NCI-H187 treated with DMSO at 0.1 percent for 48 hours (cell line): ENCODE results near the gene XRCC2.
"Not testable (repeated sequence)": the region's sequence is repeated elsewhere in the genome, so short reads cannot be mapped to it uniquely, and the experiment has no call there.

ENCODE experiments used
- DNase-seq: peaks from one replicate; lab custom pipeline; 2025; lab: John Stamatoyannopoulos, UW

XRCC2 gene

DNA sequence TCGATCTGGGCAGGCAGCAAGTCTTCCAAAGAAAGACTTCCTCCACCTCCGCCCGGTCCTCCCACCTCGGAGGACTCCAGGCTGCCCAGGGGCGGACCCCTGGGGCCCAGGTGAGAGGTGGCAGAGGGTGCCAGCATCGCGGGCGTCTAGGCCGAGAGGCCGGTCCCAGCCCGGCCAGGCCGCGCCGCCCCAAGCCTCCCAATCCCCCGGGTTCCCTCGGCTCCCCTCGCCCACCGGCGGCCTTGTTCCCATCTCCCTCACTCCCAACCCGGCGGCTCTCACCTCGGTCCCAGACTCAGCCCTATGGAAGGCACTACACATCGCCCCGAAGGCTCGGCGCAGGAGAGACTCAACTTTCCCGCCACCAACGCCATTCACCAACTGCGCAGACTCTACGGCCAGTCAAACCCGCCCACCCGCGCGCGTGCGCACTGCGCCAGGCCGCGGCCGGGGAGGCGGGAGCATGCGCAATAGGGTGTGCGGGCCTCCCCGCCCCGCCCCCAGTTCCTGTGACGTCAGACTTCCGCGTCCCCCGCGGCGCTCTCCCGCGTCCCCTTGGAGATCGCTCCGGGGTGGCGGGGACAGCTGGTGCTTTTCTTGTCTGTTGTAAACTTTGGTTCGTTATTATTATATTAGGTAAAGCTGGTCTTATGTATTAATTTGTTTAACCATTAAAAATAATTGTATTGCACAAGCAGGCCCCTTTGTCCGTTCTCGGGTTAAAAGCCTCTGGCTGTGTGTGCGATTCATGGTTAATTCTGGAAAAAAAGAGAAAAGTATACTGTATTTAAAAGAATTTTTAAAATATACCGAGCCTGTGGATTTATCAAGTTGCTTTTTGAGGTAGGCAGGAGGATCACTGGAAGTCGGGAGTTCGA lies at the start of gene XRCC2:
TSS of gene XRCC2 (minus strand) at position 383 of the 878 bp plus-strand sequence. CDS start at position 321, 62 bp downstream.
- peak; percentile 79 for DNase-seq

DNA sequence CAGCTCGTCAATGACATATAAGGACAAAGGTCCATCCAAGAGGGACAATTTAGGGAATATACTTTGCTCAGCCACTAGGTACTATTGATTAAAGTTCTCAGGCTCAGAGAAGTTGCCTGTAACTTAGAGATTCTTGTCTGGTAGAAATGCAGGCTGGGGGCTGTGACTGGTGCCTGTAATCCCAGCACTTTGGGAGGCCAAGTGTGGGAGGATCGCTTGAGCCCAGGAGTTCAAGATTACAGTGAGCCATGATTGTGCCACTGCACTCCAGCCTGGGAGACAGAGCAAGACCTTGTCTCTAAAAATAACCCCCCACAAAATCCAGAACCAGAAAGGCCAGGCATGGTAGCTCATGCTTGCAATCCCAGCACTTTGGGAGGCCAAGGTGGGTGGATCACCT lies 47.4 kb upstream of the XRCC2 start:
- DNase-seq: no peak

DNA sequence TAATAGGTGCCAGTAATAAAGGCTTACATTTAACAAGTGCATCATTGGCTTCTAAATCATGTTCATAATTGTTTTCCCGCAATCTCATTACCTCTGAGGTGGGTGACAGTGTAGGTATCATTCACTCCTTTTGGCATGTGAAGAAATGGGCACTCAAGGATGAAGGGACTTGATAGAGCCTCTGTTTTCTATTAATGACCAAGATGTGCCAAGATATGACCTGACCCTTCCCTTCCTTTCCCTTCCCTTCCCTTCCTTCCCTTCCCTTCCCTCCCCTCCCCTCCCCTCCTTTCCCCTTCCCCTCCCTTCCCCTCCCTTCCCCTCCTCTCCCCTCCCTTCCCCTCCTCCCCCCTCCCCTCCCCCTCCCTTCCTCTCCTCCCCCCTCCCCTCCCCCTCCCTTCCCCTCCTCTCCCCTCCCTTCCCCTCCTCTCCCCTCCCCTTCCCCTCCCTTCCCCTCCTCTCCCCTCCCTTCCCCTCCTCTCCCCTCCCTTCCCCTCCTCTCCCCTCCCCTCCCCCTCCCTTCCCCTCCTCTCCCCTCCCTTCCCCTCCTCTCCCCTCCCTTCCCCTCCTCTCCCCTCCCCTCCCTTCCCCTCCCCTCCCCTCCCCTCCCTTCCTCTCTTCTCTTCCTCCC lies 36.6 kb upstream of the XRCC2 start:
- DNase-seq: not testable (repeated sequence)

DNA sequence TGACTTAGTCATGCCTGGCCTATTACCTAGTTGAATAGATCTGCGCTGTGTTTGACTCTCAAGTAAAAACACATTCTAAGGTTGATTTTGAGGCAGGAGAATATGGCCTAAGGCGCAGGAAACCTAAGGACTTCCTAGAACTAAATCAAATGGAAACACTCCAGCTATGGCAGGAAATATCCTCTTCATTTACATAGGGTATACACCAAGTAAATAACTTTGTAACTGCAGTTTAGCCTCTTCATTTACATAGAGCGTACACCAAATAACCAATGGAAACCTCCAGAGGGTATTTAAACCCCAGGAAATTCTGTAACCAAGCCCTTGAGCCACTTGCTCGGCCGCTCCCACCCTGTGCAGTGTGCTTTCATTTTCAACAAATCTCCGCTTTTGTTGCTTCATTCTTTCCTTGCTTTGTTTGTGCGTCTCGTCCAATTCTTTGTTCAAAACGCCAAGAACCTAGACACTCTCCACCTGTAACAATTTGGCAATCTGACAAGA lies 35.6 kb upstream of the XRCC2 start:
- no peak for DNase-seq

DNA sequence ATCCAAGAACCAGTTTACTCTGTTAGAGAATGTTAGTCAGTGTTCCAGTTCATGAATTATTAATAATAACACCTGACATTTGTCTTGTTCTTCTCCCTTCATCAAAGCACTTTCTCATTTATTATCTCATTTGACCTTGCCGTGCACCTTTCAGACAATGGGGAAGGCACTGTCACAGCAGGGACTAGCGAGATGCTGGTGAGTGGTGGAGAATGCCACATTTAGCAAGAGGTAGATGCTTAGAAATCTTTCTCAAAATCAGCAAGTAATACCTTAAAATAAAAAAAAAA lies 34.2 kb upstream of the XRCC2 start:
- no peak for DNase-seq

DNA sequence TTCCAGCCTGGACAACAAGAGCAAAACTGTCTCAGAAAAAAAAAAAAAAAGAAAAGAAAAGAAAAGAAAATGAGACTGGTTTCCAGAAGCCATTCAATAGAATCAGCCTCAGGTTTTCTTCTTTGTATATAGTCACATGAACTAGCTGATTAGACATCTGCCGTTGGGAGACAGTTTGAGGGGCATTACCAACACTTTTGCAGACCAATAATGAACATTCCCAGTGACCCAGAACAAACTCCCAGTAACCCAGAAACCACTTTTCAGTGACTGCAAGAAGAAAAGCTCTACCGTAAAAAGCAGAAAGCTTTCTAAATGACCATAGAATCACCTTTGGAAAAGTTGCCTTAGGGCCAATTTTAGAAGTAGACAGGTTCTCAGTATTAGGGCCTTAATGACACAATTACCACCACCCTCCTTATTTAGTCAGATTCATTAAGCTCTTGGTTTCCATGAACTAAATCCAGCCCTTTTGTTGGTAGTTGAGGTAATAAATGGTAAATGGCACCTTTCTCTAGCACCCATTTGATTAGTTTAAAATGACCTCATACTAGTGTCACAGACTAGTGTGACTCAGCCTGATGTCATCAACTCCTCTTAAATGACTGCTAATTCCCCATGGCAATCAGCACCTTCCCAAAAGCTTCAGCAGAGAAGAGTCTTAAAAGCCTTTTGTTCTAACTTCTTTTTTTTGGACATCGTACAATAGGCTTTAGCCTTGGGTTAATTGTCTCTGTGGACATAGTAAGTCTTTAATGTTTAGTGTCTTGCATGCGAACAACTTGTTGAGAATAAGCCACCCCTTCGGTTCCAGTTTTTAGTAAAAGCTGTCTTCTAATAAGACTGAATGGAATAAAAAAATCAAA lies 33.6 kb upstream of the XRCC2 start:
- DNase-seq: no peak

DNA sequence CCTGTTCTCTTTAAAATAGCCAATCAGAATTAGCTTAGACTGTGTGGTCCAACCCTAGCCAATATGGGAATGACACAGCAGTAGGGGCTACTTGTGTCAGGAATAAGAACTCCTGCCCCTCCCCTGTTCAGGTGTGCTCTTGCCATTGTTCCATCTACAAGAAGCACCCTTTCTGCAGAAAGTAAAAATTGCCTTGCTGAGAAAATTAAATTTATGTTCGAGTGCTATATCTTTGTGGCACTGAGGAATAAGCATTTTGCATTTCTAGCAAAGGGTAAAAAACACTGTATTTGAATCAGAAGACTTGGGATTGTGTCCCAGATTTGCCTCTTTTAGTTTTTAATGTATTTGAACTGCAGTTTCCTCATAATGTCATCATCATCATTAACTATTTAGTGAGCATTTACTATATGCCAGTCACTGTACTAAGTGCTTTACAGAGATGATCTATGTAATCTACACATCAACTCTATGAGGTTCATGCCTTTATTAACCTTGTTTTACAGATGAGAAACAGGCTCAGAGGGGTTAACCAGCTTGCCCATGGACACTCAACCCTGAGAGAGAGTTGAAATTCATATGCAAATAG lies 28.9 kb upstream of the XRCC2 start:
- DNase-seq: no peak

DNA sequence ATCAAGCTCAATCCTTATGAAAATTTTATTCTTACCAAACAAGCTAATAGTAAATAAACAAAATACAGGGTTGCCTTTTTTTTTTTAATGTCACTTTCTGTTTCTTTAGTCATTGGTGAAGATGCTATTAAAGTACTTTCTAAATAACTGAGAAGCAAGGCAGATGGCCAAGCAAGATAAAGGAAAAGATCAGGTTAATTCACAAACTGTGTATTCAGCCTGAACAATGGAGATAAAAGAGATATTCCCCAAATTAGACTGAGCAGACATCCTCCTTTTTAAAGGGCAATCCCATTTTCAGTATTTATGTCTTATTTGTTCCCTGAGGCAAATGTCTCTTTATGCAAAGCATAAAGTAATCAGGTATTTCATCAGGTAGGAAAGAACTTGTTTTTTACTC lies 23.1 kb upstream of the XRCC2 start:
- no peak for DNase-seq

DNA sequence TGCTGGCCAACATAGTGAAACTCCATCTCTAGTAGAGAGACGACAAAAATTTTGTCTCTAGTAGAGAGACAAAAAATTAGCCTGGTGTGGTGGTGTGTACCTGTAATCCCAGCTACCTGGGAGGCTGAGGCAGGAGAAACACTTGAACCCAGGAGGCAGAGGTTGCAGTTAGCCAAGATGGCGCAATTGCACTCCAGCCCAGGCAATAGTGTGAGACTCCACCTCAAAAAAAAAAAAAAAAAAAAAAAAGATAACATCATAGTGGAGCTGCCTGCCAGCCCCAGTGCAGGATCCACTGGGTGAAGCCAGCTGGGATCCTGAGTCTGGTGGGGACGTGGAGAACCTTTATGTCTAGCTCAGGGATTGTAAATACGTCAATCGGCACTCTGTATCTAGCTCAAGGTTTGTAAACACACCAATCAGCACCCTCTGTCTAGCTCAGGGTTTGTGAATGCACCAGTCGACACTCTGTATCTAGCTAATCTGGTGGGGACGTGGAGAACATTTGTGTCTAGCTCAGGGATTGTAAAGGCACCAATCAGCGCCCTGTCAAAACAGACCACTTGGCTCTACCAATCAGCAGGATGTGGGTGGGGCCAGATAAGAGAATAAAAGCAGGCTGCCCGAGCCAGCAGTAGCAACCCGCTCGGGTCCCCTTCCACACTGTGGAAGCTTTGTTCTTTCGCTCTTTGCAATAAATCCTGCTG lies 21.5 kb upstream of the XRCC2 start:
- DNase-seq: not testable (repeated sequence)

DNA sequence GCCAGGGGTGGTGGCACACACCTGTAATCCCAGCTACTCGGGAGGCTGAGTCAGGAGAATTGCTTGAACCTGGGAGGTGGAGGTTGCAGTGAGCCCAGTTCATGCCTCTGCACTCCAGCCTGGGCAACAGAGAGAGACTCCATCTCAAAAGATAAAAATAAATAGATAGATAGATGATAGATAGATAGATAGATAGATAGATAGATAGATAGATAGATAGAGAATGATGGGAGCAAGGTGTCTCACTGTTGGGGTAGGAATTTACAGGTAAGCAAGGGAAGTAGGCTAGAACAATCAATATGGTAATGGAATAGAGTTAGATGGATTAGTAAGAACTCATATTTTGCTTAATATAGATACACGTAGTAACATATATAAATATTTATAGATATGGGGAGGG lies 16.3 kb upstream of the XRCC2 start:
- DNase-seq: not testable (repeated sequence)

DNA sequence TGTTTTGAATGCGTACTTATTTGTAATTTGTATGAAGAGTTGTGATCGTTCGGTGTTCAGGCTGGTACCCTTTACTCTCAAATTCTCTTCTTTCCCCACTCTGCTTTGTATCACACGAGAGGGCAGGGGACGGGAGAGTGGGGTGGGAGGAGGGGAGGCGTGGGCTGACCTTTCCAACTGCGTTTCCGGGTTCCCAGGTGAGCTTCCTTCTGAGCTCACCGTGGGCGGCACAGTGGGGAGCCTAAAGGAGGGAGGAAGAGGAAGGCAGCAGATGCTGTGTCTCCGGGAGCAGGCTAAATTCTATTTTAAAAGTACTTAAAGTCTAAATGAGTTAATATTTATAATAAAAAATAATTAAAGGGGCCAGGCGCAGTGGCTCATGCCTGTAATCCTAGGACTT lies 7.4 kb upstream of the XRCC2 start:
- no peak for DNase-seq

DNA sequence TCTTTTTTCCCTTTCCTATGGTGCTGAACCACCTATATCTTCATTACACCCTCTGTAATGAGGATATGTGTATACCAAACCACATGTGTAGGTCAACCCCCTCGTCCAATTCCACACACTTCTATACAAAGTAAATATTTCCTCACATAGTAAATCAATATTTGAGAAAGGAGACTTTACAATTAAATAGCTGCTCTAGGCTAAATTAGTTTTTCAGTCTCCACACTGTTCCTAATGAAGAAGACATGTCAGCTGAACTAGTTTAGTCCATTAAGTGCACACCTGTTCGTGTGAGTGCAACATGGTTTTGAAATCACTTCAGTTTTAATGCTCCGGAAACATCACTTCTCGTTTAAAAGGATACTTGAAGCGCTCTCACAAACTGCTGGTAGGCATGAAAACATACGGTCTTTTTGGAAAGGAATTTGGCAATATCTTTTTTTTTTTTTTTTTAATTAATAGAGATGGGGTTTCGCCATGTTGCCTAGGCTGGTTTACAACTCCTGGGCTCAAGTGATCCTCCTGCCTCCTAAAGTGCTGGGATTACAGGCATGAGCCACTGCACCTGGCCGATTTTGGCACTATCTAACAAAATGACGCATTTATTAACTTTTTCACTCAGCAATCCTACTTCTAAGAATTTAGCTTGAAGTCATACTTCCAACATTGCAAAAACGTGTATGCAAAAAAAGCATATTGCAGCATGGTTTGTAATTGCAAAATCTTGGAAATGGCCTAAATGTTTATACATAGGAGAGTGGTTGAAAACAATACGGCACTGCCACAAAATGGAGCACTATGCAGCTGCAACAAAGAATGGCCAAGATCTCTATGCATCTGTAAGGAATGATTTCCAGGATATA lies 2.1 kb upstream of the XRCC2 start:
- DNase-seq: peak; percentile 98

DNA sequence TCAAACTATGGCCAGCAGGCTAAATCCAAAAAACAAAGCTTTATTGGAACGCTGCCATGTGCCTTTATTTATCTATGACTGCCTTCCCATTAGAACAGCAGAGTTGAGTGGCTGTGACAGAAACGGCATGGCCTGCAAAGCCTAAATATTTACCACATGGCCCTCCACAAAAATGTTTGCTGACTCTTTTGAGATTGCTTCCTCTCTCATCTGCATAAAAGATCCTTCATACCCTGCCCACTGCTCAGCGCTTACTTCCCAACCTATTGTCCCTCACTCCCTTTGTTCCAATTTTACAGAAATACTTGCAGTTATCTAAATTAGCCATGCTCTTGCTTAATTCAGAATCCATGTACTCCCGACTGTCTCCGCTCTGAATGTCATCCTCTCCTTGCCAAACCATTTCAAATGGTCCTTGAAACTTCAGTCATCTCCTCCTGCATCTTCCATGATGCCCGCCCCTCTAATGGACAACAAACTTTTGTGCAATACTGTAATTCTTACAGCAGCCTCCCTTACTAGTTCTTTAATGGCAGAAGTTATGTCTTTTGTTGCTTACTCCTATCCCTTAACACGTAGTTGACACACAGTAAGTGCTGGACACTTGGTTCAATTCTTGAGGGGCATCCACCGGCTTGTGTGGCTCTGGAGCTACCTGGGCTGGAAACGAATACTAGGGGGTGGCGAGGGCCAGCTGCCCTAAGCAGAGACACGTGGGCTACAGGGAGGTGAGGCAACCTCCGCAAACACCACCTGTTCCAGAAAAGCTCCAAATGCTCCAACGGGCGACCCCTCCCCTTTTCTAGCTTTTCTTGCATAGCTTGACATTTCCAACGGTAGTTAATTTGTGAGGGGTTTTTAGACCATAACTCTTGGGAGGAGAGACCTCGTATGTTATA lies 832 bp downstream of the XRCC2 start:
- DNase-seq: no peak

DNA sequence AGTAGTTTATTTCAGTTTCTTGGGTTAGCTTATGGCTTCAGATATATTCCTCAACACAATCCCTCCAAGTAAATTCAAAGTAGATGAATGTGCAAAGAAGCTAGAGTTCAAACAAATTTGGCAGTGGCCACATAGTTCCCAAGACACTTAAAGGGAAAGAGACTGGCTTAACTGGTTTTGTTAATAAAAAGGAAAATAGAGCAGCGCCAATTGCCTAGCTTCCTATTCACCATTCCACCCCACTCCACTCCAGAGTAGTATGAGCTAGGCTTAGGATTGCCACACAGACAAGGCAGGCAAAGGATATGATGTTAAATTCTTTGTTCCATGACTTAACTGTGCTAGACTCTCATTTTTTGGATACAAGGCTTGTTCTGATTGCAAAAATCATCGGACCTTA lies 2.0 kb downstream of the XRCC2 start:
- DNase-seq: no peak

DNA sequence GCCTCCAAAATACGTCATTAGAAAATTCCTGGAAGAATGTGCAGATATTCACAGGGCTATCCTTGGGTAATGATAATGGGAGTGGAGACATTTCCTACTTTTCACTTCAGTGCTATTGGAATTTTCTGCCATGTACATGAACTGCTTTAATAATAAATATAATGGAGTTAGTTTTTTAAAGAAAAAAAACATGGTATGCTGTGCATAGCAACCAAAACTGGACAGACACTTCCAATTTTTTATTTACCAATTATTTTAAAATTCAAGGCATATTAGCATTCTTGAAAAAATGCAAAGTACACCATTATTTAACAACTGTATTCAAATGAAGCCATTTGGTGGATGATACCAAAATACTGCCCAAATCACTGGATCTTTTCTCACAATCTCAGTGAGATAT lies 3.3 kb downstream of the XRCC2 start:
- DNase-seq: no peak

DNA sequence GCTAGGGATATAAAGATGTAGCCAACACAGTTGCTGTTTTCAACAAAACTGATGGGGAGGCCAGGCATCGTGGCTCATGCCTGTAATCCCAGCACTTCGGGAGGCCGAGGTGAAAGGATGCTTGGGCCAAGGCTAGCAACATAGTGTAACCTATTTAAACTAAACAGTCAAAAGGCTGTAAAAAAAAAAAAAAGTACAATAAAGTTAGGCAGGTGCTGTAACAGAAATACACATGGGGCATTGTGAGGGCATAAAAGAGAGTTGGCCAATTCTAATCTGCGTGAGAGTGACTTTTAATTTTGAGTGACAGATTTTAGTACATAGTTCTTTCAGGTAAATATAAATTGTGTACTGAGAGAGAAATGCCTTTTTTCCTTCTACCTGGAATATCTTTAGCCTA lies 6.2 kb downstream of the XRCC2 start:
- DNase-seq: no peak

DNA sequence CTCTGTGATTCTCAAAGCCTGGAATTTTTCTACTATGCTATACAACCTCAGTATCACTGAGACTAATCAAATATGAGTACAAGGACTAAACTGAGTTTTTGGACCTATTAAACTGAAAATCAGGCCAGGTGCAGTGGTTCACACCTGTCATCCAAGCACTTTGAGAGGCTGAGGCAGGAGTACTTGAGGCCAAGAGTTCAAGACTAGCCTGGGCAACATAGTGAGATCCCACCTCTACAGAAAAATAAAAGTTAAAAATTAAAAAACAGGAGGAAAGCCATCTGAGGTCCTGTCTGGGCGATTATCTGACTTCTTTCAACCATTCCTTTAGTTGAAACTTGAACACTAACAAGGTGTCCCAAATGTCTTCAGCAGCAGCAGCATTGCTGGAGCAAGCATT lies 7.0 kb downstream of the XRCC2 start:
- no peak for DNase-seq

DNA sequence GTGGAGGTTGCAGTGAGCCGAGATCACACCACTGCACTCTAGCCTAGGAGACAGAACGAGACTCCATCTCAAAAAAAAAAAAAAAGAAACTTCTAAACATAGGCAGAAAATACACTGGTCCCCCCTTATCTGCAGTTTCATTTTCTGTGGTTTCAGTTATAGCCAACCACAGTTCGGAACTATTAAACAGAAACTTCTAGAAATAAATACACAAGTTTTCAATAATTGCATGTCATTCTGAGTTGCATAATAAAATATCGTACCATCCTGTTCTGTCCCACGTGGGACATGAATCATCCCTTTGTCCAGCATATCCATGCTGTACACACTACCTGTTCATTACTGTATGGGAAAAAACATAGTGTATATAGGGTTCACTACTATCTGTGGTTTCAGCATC lies 8.0 kb downstream of the XRCC2 start:
- DNase-seq: no peak

DNA sequence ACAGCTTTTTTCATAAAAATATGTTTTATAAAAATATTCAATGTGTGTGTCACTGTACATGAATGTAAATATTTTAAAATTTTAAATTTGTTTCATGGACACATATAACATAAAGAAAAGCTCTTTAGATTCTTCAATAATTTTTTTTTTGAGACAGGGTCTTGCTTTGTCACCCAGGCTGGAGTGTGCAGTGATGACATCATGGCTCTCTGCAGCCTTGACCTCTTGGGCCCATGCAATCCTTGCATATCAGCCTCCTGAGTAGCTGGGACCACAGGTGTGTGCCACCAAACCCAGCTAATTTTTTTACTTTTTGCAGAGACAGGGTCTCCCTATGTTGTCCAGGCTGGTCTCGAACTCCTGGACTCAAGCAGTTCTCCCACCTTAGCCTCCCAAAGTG lies 9.9 kb downstream of the XRCC2 start:
- no peak for DNase-seq

DNA sequence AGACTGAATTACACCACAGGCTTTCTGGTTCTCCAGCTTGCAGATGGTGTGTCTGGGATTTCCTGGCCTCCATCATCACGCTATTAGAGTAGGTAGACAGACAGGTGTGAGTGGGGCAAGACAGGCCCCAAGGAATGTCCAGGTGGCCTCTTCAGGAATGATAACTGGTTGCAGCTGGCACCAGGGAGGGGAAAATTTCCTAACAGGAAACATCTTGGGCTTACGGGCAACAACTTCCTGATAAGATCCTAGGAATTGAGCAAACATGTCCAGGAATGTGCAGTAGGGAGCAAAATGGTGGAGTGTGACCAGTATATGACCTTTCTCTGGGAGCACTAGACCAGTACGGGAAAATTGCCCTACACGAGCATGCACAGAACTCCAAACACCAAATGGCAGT lies 11.3 kb downstream of the XRCC2 start:
- DNase-seq: no peak
